A549 (cell line): Measurements from ENCODE around the gene NCOA7.

Experiments
- CHD2 ChIP-seq: fragments of 150-350 bp; IDR thresholded peaks from 2 replicates; pipeline ENCODE4 v1.6.1; 2014; ENCODE audit warnings: low read length; ENCODE audit not compliant: partially characterized antibody
- EP300 ChIP-seq, 2 experiments: fragments of >200 bp; sonication (Bioruptor Twin); formaldehyde crosslinking; IDR thresholded peaks; 2 replicates in 1 of 2; 3 replicates in 1 of 2; pipeline ENCODE4 v1.6.1; 2016 to 2017
- ESRRA ChIP-seq: fragments of 150-350 bp; IDR thresholded peaks from 2 replicates; pipeline ENCODE4 v1.6.1; 2014; ENCODE audit warnings: mild to moderate bottlenecking, low read length, borderline replicate concordance
- HDAC2 ChIP-seq: fragments of 200-600 bp; sonication (generic); IDR thresholded peaks from 2 replicates; pipeline ENCODE4 v1.6.1; 2016
- HOXA7 ChIP-seq: fragments of 250-450 bp; sonication (Bioruptor Pico); IDR thresholded peaks from 2 replicates; pipeline ENCODE4 v1.5.0; 2020; ENCODE audit warnings: mild to moderate bottlenecking, moderate library complexity
- KDM5A ChIP-seq: fragments of 200-600 bp; sonication (generic); IDR thresholded peaks from 2 replicates; pipeline ENCODE4 v1.6.1; 2016; ENCODE audit warnings: antibody characterized with exemption, mild to moderate bottlenecking
- MAZ ChIP-seq: fragments of 150-350 bp; IDR thresholded peaks from 2 replicates; pipeline ENCODE4 v1.6.1; 2014; ENCODE audit warnings: antibody characterized with exemption, low read depth, low read length, borderline replicate concordance
- POLR2A ChIP-seq: IDR thresholded peaks from 2 replicates; pipeline ENCODE4 v1.6.1; 2012; ENCODE audit warnings: mild to moderate bottlenecking, low read length
- POLR2AphosphoS2 ChIP-seq: conservative IDR thresholded peaks from 2 replicates; pipeline ENCODE4 v1.6.1; 2012; ENCODE audit warnings: low read length, improper control_type of control experiment, inconsistent platforms
- ZNF302 ChIP-seq: fragments of 250-450 bp; sonication (Bioruptor Pico); IDR thresholded peaks from 2 replicates; pipeline ENCODE4 v1.9.0; 2021; ENCODE audit warnings: inconsistent platforms, mild to moderate bottlenecking, moderate library complexity
- TF ChIP-seq, protein P1 (sequence below): fragments of >200 bp; sonication (Bioruptor Twin); formaldehyde crosslinking; IDR thresholded peaks from 3 replicates; pipeline ENCODE4 v1.5.1; 2016
- TF ChIP-seq, protein P2 (sequence below): fragments of 200-600 bp; sonication (generic); IDR thresholded peaks from 2 replicates; pipeline ENCODE4 v1.6.1; 2016; ENCODE audit warnings: antibody characterized with exemption, mild to moderate bottlenecking, moderate library complexity
- TF ChIP-seq, protein P3 (sequence below): fragments of 250-450 bp; sonication (Bioruptor Pico); IDR thresholded peaks from 2 replicates; pipeline ENCODE4 v1.5.0; 2021; ENCODE audit warnings: mild to moderate bottlenecking, moderate library complexity, borderline replicate concordance
- TF ChIP-seq, protein P4 (sequence below): IDR thresholded peaks from 2 replicates; pipeline ENCODE4 v1.6.1; 2012

DNA sequence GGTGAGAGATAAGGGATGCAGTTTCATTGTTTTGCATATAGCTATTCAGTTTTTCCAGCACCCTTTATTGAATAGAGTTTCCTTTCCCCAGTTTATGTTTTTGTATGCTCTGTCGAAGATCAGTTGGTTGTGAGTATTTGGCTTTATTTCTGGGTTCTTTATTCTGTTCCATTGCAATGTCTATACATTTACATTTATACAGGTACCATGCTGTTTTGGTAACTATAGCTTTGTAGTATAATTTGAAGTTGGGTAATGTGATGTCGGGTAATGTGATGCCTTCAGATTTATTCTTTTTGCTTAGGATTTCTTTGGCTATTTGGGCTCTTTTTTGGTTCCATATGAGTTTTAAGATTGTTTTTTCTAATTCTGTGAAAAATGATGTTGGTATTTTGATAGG is 61.8 kb downstream of the NCOA7 start:
- TF ChIP-seq HOXA7 (no peak), POLR2A (no peak), KDM5A (no peak), POLR2AphosphoS2 (no peak), EP300 (IDR thresholded peaks at IDR 0.05) (no peak), CHD2 (no peak), HDAC2 (no peak), ESRRA (no peak), MAZ (no peak), ZNF302 (CRISPR knock-in tag) (no peak)
- TF ChIP-seq, protein P1, sequence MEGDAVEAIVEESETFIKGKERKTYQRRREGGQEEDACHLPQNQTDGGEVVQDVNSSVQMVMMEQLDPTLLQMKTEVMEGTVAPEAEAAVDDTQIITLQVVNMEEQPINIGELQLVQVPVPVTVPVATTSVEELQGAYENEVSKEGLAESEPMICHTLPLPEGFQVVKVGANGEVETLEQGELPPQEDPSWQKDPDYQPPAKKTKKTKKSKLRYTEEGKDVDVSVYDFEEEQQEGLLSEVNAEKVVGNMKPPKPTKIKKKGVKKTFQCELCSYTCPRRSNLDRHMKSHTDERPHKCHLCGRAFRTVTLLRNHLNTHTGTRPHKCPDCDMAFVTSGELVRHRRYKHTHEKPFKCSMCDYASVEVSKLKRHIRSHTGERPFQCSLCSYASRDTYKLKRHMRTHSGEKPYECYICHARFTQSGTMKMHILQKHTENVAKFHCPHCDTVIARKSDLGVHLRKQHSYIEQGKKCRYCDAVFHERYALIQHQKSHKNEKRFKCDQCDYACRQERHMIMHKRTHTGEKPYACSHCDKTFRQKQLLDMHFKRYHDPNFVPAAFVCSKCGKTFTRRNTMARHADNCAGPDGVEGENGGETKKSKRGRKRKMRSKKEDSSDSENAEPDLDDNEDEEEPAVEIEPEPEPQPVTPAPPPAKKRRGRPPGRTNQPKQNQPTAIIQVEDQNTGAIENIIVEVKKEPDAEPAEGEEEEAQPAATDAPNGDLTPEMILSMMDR, result no peak
- TF ChIP-seq, protein P2, sequence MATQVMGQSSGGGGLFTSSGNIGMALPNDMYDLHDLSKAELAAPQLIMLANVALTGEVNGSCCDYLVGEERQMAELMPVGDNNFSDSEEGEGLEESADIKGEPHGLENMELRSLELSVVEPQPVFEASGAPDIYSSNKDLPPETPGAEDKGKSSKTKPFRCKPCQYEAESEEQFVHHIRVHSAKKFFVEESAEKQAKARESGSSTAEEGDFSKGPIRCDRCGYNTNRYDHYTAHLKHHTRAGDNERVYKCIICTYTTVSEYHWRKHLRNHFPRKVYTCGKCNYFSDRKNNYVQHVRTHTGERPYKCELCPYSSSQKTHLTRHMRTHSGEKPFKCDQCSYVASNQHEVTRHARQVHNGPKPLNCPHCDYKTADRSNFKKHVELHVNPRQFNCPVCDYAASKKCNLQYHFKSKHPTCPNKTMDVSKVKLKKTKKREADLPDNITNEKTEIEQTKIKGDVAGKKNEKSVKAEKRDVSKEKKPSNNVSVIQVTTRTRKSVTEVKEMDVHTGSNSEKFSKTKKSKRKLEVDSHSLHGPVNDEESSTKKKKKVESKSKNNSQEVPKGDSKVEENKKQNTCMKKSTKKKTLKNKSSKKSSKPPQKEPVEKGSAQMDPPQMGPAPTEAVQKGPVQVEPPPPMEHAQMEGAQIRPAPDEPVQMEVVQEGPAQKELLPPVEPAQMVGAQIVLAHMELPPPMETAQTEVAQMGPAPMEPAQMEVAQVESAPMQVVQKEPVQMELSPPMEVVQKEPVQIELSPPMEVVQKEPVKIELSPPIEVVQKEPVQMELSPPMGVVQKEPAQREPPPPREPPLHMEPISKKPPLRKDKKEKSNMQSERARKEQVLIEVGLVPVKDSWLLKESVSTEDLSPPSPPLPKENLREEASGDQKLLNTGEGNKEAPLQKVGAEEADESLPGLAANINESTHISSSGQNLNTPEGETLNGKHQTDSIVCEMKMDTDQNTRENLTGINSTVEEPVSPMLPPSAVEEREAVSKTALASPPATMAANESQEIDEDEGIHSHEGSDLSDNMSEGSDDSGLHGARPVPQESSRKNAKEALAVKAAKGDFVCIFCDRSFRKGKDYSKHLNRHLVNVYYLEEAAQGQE, result no peak
- TF ChIP-seq, protein P3, sequence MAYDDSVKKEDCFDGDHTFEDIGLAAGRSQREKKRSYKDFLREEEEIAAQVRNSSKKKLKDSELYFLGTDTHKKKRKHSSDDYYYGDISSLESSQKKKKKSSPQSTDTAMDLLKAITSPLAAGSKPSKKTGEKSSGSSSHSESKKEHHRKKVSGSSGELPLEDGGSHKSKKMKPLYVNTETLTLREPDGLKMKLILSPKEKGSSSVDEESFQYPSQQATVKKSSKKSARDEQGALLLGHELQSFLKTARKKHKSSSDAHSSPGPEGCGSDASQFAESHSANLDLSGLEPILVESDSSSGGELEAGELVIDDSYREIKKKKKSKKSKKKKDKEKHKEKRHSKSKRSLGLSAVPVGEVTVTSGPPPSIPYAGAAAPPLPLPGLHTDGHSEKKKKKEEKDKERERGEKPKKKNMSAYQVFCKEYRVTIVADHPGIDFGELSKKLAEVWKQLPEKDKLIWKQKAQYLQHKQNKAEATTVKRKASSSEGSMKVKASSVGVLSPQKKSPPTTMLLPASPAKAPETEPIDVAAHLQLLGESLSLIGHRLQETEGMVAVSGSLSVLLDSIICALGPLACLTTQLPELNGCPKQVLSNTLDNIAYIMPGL (CRISPR knock-in tag), result no peak
- TF ChIP-seq, protein P4, sequence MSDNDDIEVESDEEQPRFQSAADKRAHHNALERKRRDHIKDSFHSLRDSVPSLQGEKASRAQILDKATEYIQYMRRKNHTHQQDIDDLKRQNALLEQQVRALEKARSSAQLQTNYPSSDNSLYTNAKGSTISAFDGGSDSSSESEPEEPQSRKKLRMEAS, result no peak
